ENCODE measurements around the gene PPP1R15A.

DNA sequence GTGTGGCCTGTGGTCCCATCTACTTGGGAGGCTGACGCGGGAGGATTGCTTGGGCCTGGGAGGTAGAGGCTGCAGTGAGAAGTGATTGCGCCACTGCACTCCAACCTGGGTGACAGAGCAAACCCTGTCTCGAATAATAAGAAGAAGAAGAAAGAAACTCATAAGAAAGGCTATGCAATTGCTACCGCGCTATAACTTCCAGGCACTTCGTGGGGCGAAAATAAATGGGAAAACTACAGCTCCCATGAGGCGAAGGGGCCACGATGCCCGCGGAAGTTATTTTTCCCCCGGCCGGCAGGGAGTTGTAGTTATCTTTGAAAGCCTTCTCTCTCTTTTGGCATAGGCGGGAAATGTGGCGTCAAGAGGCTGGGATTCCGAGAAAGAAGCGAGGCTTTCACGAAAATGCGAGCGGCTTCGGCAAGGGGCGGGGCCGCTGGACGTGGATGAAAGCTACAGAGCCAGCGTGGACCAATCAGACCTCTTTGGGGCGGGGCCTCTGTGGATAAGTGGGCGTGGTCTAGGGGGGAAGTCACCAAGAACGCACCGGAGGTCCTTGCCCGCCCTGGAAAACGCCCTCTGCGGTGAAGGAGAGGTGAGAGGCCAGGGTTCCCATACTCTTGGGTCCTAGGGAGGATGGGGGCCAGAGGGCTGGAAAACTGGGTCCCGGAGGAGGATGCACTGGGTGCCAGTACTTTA lies 27.7 kb downstream of the PPP1R15A start, which contains the start of gene NUCB1:
- peak; percentile 84 for TF ChIP-seq GABPA (IDR thresholded peaks at IDR 0.05; ENCODE audit: low read depth)
- TF ChIP-seq, protein P1, sequence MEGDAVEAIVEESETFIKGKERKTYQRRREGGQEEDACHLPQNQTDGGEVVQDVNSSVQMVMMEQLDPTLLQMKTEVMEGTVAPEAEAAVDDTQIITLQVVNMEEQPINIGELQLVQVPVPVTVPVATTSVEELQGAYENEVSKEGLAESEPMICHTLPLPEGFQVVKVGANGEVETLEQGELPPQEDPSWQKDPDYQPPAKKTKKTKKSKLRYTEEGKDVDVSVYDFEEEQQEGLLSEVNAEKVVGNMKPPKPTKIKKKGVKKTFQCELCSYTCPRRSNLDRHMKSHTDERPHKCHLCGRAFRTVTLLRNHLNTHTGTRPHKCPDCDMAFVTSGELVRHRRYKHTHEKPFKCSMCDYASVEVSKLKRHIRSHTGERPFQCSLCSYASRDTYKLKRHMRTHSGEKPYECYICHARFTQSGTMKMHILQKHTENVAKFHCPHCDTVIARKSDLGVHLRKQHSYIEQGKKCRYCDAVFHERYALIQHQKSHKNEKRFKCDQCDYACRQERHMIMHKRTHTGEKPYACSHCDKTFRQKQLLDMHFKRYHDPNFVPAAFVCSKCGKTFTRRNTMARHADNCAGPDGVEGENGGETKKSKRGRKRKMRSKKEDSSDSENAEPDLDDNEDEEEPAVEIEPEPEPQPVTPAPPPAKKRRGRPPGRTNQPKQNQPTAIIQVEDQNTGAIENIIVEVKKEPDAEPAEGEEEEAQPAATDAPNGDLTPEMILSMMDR (IDR thresholded peaks at IDR 0.05; ENCODE audit: insufficient read depth, low read length) = no peak
- TF ChIP-seq POLR2AphosphoS5 (IDR thresholded peaks at IDR 0.05; ENCODE audit: low read depth) = peak; percentile 44; the same call in 1 of the 2 replicates
